Body of pancreas (tissue), 4 donors: ENCODE measurements around the gene KRTAP9-9.

ENCODE experiments used
- POLR2A ChIP-seq, 3 donors: fragments of 450-650 bp; IDR thresholded peaks; one replicate each; pipeline ENCODE4 v1.6.1; 2016; ENCODE audit warnings: antibody characterized with exemption in 3 of 3, mild to moderate bottlenecking in 2 of 3
- TF ChIP-seq, protein P1 (sequence below), 7 experiments: fragments of 450-650 bp in 4 of 7; fragments of 200-600 bp in 3 of 7; sonication (generic) in 3 of 7; IDR thresholded peaks; one replicate each; pipeline ENCODE4 v1.5.1; 2016 to 2019; ENCODE audit warnings: antibody characterized with exemption in 7 of 7

DNA sequence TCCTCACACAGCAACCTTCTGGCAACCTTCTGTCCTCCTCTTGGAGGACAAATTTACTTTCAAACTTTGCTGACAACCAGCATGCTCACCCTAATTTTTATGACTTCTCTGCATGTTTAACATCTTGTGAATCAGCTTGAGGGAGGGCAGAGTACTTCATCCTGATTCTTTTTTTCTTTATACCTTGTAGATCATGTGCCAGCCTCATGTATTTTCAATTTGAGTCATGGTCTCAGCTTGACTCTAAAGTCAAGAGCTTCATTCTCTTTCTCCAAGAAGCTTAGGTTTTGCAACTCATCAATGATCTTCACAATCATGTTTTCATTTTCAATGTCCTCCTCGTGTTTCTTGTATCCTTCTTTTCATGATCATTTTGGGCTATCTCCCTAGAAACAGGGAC is 16.7 kb downstream of the KRTAP9-9 start:
- no peak for TF ChIP-seq POLR2A (IDR thresholded peaks at IDR 0.05)
- TF ChIP-seq, protein P1, sequence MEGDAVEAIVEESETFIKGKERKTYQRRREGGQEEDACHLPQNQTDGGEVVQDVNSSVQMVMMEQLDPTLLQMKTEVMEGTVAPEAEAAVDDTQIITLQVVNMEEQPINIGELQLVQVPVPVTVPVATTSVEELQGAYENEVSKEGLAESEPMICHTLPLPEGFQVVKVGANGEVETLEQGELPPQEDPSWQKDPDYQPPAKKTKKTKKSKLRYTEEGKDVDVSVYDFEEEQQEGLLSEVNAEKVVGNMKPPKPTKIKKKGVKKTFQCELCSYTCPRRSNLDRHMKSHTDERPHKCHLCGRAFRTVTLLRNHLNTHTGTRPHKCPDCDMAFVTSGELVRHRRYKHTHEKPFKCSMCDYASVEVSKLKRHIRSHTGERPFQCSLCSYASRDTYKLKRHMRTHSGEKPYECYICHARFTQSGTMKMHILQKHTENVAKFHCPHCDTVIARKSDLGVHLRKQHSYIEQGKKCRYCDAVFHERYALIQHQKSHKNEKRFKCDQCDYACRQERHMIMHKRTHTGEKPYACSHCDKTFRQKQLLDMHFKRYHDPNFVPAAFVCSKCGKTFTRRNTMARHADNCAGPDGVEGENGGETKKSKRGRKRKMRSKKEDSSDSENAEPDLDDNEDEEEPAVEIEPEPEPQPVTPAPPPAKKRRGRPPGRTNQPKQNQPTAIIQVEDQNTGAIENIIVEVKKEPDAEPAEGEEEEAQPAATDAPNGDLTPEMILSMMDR (IDR thresholded peaks at IDR 0.05): no peak
